ENCODE results near the gene OR52D1.

Gene OR52D1

GRCh38 chr11:5488798-5489399 lies 414 bp downstream of the OR52D1 start:
- no peaks in the 10 kb centered on the region for H3K36me3 ChIP-seq (ENCODE audit: insufficient read depth, low read length)
- H3K27ac ChIP-seq (ENCODE audit: low read depth, low read length) = no peak overlapping the region
- H3K4me3 ChIP-seq (ENCODE audit: low read length) = no peak overlapping the region
- no peaks in the 10 kb centered on the region for H3K27me3 ChIP-seq (ENCODE audit: insufficient read depth, low read length)
- H3K9ac ChIP-seq (ENCODE audit: low read depth, low read length) = no peak overlapping the region
- 93% methylated on average over 4 of the region's 4 CpGs for WGBS
- no peaks in the 10 kb centered on the region for H3K9me3 ChIP-seq (ENCODE audit: insufficient read depth, low read depth, low read length)
- no peaks in the 10 kb centered on the region for H3K4me1 ChIP-seq (ENCODE audit: insufficient read depth, low read length)

GRCh38 chr11:5489576-5490357 lies 1.3 kb downstream of the OR52D1 start:
- no peaks in the 10 kb centered on the region for H3K27me3 ChIP-seq (ENCODE audit: insufficient read depth, low read length)
- no peak overlapping the region for H3K9ac ChIP-seq (ENCODE audit: low read depth, low read length)
- no peaks in the 10 kb centered on the region for H3K9me3 ChIP-seq (ENCODE audit: insufficient read depth, low read depth, low read length)
- no peak overlapping the region for H3K4me3 ChIP-seq (ENCODE audit: low read length)
- no peak overlapping the region for H3K27ac ChIP-seq (ENCODE audit: low read depth, low read length)
- 70% methylated on average over 4 of the region's 5 CpGs for WGBS
- no peaks in the 10 kb centered on the region for H3K36me3 ChIP-seq (ENCODE audit: insufficient read depth, low read length)
- H3K4me1 ChIP-seq (ENCODE audit: insufficient read depth, low read length) = no peaks in the 10 kb centered on the region

GRCh38 chr11:5499671-5500070 lies 11.2 kb downstream of the OR52D1 start:
- Histone ChIP-seq H3K36me3 (ENCODE audit: insufficient read depth, low read length) (no peaks in the 10 kb centered on the region), H3K9ac (ENCODE audit: low read depth, low read length) (no peak overlapping the region), H3K9me3 (ENCODE audit: insufficient read depth, low read depth, low read length) (no peaks in the 10 kb centered on the region), H3K27ac (ENCODE audit: low read depth, low read length) (no peak overlapping the region), H3K4me1 (ENCODE audit: insufficient read depth, low read length) (no peaks in the 10 kb centered on the region), H3K4me3 (ENCODE audit: low read length) (no peak overlapping the region), H3K27me3 (ENCODE audit: insufficient read depth, low read length) (no peaks in the 10 kb centered on the region)
- 90% methylated on average over 2 of the region's 2 CpGs for WGBS

GRCh38 chr11:5500393-5500801 lies 11.9 kb downstream of the OR52D1 start:
- no peak overlapping the region for H3K27ac ChIP-seq (ENCODE audit: low read depth, low read length)
- H3K9me3 ChIP-seq (ENCODE audit: insufficient read depth, low read depth, low read length) = no peaks in the 10 kb centered on the region
- H3K27me3 ChIP-seq (ENCODE audit: insufficient read depth, low read length) = no peaks in the 10 kb centered on the region
- no peaks in the 10 kb centered on the region for H3K36me3 ChIP-seq (ENCODE audit: insufficient read depth, low read length)
- no peak overlapping the region for H3K4me3 ChIP-seq (ENCODE audit: low read length)
- 99% methylated on average over 6 of the region's 6 CpGs for WGBS
- no peak overlapping the region for H3K9ac ChIP-seq (ENCODE audit: low read depth, low read length)
- H3K4me1 ChIP-seq (ENCODE audit: insufficient read depth, low read length) = no peaks in the 10 kb centered on the region

GRCh38 chr11:5504403-5504921 lies 16.0 kb downstream of the OR52D1 start:
- H3K36me3 ChIP-seq (ENCODE audit: insufficient read depth, low read length) = no peaks in the 10 kb centered on the region
- no peaks in the 10 kb centered on the region for H3K4me1 ChIP-seq (ENCODE audit: insufficient read depth, low read length)
- H3K27ac ChIP-seq (ENCODE audit: low read depth, low read length) = no peak overlapping the region
- 96% methylated on average over 2 of the region's 2 CpGs for WGBS
- no peak overlapping the region for H3K9ac ChIP-seq (ENCODE audit: low read depth, low read length)
- no peaks in the 10 kb centered on the region for H3K27me3 ChIP-seq (ENCODE audit: insufficient read depth, low read length)
- no peak overlapping the region for H3K4me3 ChIP-seq (ENCODE audit: low read length)
- no peaks in the 10 kb centered on the region for H3K9me3 ChIP-seq (ENCODE audit: insufficient read depth, low read depth, low read length)

- H3K4me3 ChIP-seq (ENCODE audit: low read length) = no peak overlapping the region
- no peak overlapping the region for H3K27ac ChIP-seq (ENCODE audit: low read depth, low read length)
- no peak overlapping the region for H3K9ac ChIP-seq (ENCODE audit: low read depth, low read length)
- WGBS = 94% methylated on average over 9 of the region's 9 CpGs
- no peaks in the 10 kb centered on the region for H3K36me3 ChIP-seq (ENCODE audit: insufficient read depth, low read length)
- no peaks in the 10 kb centered on the region for H3K4me1 ChIP-seq (ENCODE audit: insufficient read depth, low read length)
- no peaks in the 10 kb centered on the region for H3K9me3 ChIP-seq (ENCODE audit: insufficient read depth, low read depth, low read length)
- H3K27me3 ChIP-seq (ENCODE audit: insufficient read depth, low read length) = no peaks in the 10 kb centered on the region
Measured at GRCh38 chr11:5505363-5506048, 17.0 kb downstream of the OR52D1 start.

- Histone ChIP-seq H3K36me3 (ENCODE audit: insufficient read depth, low read length) (no peaks in the 10 kb centered on the region), H3K9ac (ENCODE audit: low read depth, low read length) (no peak overlapping the region), H3K27me3 (ENCODE audit: insufficient read depth, low read length) (no peaks in the 10 kb centered on the region), H3K9me3 (ENCODE audit: insufficient read depth, low read depth, low read length) (no peaks in the 10 kb centered on the region), H3K4me3 (ENCODE audit: low read length) (no peak overlapping the region), H3K4me1 (ENCODE audit: insufficient read depth, low read length) (no peaks in the 10 kb centered on the region), H3K27ac (ENCODE audit: low read depth, low read length) (no peak overlapping the region)
- 96% methylated on average over 9 of the region's 9 CpGs for WGBS
Measured at GRCh38 chr11:5507177-5507932, 18.9 kb downstream of the OR52D1 start.

- H3K4me1 ChIP-seq (ENCODE audit: insufficient read depth, low read length) = no peaks in the 10 kb centered on the region
- H3K36me3 ChIP-seq (ENCODE audit: insufficient read depth, low read length) = no peaks in the 10 kb centered on the region
- no peaks in the 10 kb centered on the region for H3K27me3 ChIP-seq (ENCODE audit: insufficient read depth, low read length)
- no peak overlapping the region for H3K4me3 ChIP-seq (ENCODE audit: low read length)
- H3K27ac ChIP-seq (ENCODE audit: low read depth, low read length) = no peak overlapping the region
- no peak overlapping the region for H3K9ac ChIP-seq (ENCODE audit: low read depth, low read length)
- 92% methylated on average over 6 of the region's 6 CpGs for WGBS
- H3K9me3 ChIP-seq (ENCODE audit: insufficient read depth, low read depth, low read length) = no peaks in the 10 kb centered on the region
Measured at GRCh38 chr11:5507933-5508305, 19.4 kb downstream of the OR52D1 start.

GRCh38 chr11:5508605-5509004 lies 20.1 kb downstream of the OR52D1 start:
- no peaks in the 10 kb centered on the region for H3K9me3 ChIP-seq (ENCODE audit: insufficient read depth, low read depth, low read length)
- no peak overlapping the region for H3K9ac ChIP-seq (ENCODE audit: low read depth, low read length)
- no peak overlapping the region for H3K4me3 ChIP-seq (ENCODE audit: low read length)
- WGBS = 94% methylated on average over 8 of the region's 8 CpGs
- no peaks in the 10 kb centered on the region for H3K36me3 ChIP-seq (ENCODE audit: insufficient read depth, low read length)
- no peak overlapping the region for H3K27ac ChIP-seq (ENCODE audit: low read depth, low read length)
- no peaks in the 10 kb centered on the region for H3K4me1 ChIP-seq (ENCODE audit: insufficient read depth, low read length)
- no peaks in the 10 kb centered on the region for H3K27me3 ChIP-seq (ENCODE audit: insufficient read depth, low read length)

- no peaks in the 10 kb centered on the region for H3K36me3 ChIP-seq (ENCODE audit: insufficient read depth, low read length)
- H3K4me1 ChIP-seq (ENCODE audit: insufficient read depth, low read length) = no peaks in the 10 kb centered on the region
- H3K9me3 ChIP-seq (ENCODE audit: insufficient read depth, low read depth, low read length) = no peaks in the 10 kb centered on the region
- H3K9ac ChIP-seq (ENCODE audit: low read depth, low read length) = no peak within 1 kb of the TSS
- 91% methylated on average over 4 of the region's 4 CpGs for WGBS
- H3K27me3 ChIP-seq (ENCODE audit: insufficient read depth, low read length) = no peaks in the 10 kb centered on the region
- H3K4me3 ChIP-seq (ENCODE audit: low read length) = no peak within 1 kb of the TSS
- no peak within 1 kb of the TSS for H3K27ac ChIP-seq (ENCODE audit: low read depth, low read length)
Measured at GRCh38 chr11:5509803-5510202, 21.3 kb downstream of the OR52D1 start, which contains the start of gene UBQLN3. TSS of gene UBQLN3 (minus strand) at chr11:5509957. CDS start at chr11:5509558, 399 bp downstream.

- Histone ChIP-seq H3K36me3 (ENCODE audit: insufficient read depth, low read length) (no peaks in the 10 kb centered on the region), H3K27ac (ENCODE audit: low read depth, low read length) (no peak overlapping the region), H3K9ac (ENCODE audit: low read depth, low read length) (no peak overlapping the region), H3K4me3 (ENCODE audit: low read length) (no peak overlapping the region), H3K9me3 (ENCODE audit: insufficient read depth, low read depth, low read length) (no peaks in the 10 kb centered on the region), H3K27me3 (ENCODE audit: insufficient read depth, low read length) (no peaks in the 10 kb centered on the region), H3K4me1 (ENCODE audit: insufficient read depth, low read length) (no peaks in the 10 kb centered on the region)
Measured at GRCh38 chr11:5514841-5515240, 26.4 kb downstream of the OR52D1 start.
